GM10847 (cell line): Measurements from ENCODE around the gene ARHGAP44.

Source experiments
- POLR2A ChIP-seq: IDR thresholded peaks from 2 replicates; pipeline ENCODE4 v1.6.1; 2011; ENCODE audit not compliant: insufficient read length; ENCODE audit errors: extremely low read depth

The ARHGAP44 gene

GRCh38 chr17:12794919-12795532, 5.7 kb downstream of the ARHGAP44 start:
- no peak for TF ChIP-seq POLR2A

GRCh38 chr17:12800855-12801365, 11.6 kb downstream of the ARHGAP44 start:
- TF ChIP-seq POLR2A: no peak

- TF ChIP-seq POLR2A: no peak
Measured at GRCh38 chr17:12806630-12807029, 17.3 kb downstream of the ARHGAP44 start.

GRCh38 chr17:12808723-12809122, 19.4 kb downstream of the ARHGAP44 start:
- no peak for TF ChIP-seq POLR2A

- no peak for TF ChIP-seq POLR2A
Measured at GRCh38 chr17:12812877-12813276, 23.6 kb downstream of the ARHGAP44 start.

GRCh38 chr17:12813664-12814063, 24.4 kb downstream of the ARHGAP44 start:
- TF ChIP-seq POLR2A: no peak

- no peak for TF ChIP-seq POLR2A
Measured at GRCh38 chr17:12814718-12815117, 25.4 kb downstream of the ARHGAP44 start.

GRCh38 chr17:12815642-12816141, 26.4 kb downstream of the ARHGAP44 start:
- TF ChIP-seq POLR2A: no peak

GRCh38 chr17:12821376-12821940, 32.2 kb downstream of the ARHGAP44 start:
- TF ChIP-seq POLR2A: no peak

GRCh38 chr17:12826431-12826830, 37.1 kb downstream of the ARHGAP44 start:
- no peak for TF ChIP-seq POLR2A

- no peak for TF ChIP-seq POLR2A
Measured at GRCh38 chr17:12830777-12831247, 41.5 kb downstream of the ARHGAP44 start.

- no peak for TF ChIP-seq POLR2A
Measured at GRCh38 chr17:12831839-12832238, 42.5 kb downstream of the ARHGAP44 start.

GRCh38 chr17:12839042-12839441, 49.7 kb downstream of the ARHGAP44 start:
- TF ChIP-seq POLR2A: no peak

- no peak for TF ChIP-seq POLR2A
Measured at GRCh38 chr17:12842936-12843335, 53.6 kb downstream of the ARHGAP44 start.

- no peak for TF ChIP-seq POLR2A
Measured at GRCh38 chr17:12850996-12851395, 61.7 kb downstream of the ARHGAP44 start.

GRCh38 chr17:12851901-12852435, 62.7 kb downstream of the ARHGAP44 start:
- TF ChIP-seq POLR2A: no peak

- TF ChIP-seq POLR2A: no peak
Measured at GRCh38 chr17:12853921-12854320, 64.6 kb downstream of the ARHGAP44 start.

- no peak for TF ChIP-seq POLR2A
Measured at GRCh38 chr17:12856416-12856815, 67.1 kb downstream of the ARHGAP44 start.
